Endothelial cell of umbilical vein (primary cell): ENCODE measurements around the gene PADI1. TPM values are rescaled to one million over a fixed set of nuclear protein-coding genes. Genes with fewer than 3 reads are reported as not detected.

Experiments used
- BruUV-seq: library from RNA; stranded (reverse); fragments of 400-500 nt; replicated peaks from 2 replicates; lab custom pipeline; 2021; lab: Mats Ljungman, UMichigan
- CTCF ChIA-PET: fragments of 300-600, 350-600 bp; sonication (Branson Sonifier 250); formaldehyde crosslinking; loops from one replicate; lab custom pipeline; 2021; ENCODE audit warnings: antibody characterized with exemption, inconsistent platforms; lab: Charles Lee
- POLR2A ChIA-PET: fragments of 300-600, 350-600 bp; sonication (Branson Sonifier 250); formaldehyde crosslinking; loops from one replicate; lab custom pipeline; 2021; ENCODE audit warnings: antibody characterized with exemption, inconsistent platforms; lab: Charles Lee
- DNase-seq: peaks from one replicate; pipeline ENCODE4 v3.0.0-alpha.2; 2011; ENCODE audit warnings: low read depth, low spot score
- FAIRE-seq: peaks from 2 replicates; lab custom pipeline; 2011; peaks lifted over from hg19 to GRCh38; lab: Jason Lieb, UNC
- H2AFZ ChIP-seq: 2 replicates; pipeline ENCODE4 v1.6.0; 2012; ENCODE audit warnings: low read depth, low read length, control low read depth, inconsistent platforms
- H3K27ac ChIP-seq: 2 replicates; pipeline ENCODE4 v1.5.1; 2011; ENCODE audit warnings: low read depth, mild to moderate bottlenecking, control low read depth, low read length, moderate library complexity; ENCODE audit not compliant: insufficient read depth
- H3K27me3 ChIP-seq, 2 experiments: 2 replicates each; pipeline versions ENCODE4 v1.6.0 to v1.6.1; 2011; ENCODE audit warnings: low read length in 2 of 2, mixed read lengths in 1 of 2; ENCODE audit not compliant: control insufficient read depth in 2 of 2, insufficient read depth in 2 of 2
- H3K36me3 ChIP-seq, 2 experiments: 2 replicates in 1 of 2; 3 replicates in 1 of 2; pipeline ENCODE4 v1.5.1; 2011; ENCODE audit warnings: low read length in 2 of 2, mild to moderate bottlenecking in 1 of 2, moderate library complexity in 1 of 2; ENCODE audit not compliant: control insufficient read depth in 2 of 2, insufficient read depth in 2 of 2; ENCODE audit errors: extremely low read depth in 1 of 2
- H3K4me1 ChIP-seq: 3 replicates; pipeline ENCODE4 v1.5.1; 2011; ENCODE audit warnings: mild to moderate bottlenecking, low read length; ENCODE audit not compliant: control insufficient read depth, insufficient read depth; ENCODE audit errors: extremely low read depth
- H3K4me2 ChIP-seq: 2 replicates; pipeline ENCODE4 v1.6.1; 2011; ENCODE audit warnings: low read length, control low read depth, mixed read lengths; ENCODE audit not compliant: insufficient read depth
- H3K4me3 ChIP-seq, 3 experiments: fragments of 200-600 bp in 1 of 3; sonication (generic), shearing (Covaris generic) in 1 of 3; replicated peaks in 1 of 3; 2 replicates each; pipeline ENCODE4 v1.5.1; 2011 to 2016; ENCODE audit warnings: control low read depth in 3 of 3, low read length in 3 of 3, mild to moderate bottlenecking in 2 of 3, inconsistent platforms in 1 of 3, low read depth in 1 of 3, moderate library complexity in 1 of 3; ENCODE audit not compliant: insufficient read depth in 1 of 3
- H3K79me2 ChIP-seq: 2 replicates; pipeline ENCODE4 v1.6.0; 2012; ENCODE audit warnings: low read length, inconsistent platforms; ENCODE audit not compliant: control insufficient read depth, insufficient read depth
- H3K9ac ChIP-seq: replicated peaks from 2 replicates; pipeline ENCODE3; 2011; ENCODE audit warnings: low read length, control low read depth; ENCODE audit not compliant: insufficient read depth; ENCODE audit errors: extremely low read depth
- H3K9me1 ChIP-seq: replicated peaks from 3 replicates; pipeline ENCODE4 v1.6.0; 2011; ENCODE audit warnings: mild to moderate bottlenecking, low read length; ENCODE audit not compliant: control insufficient read depth, insufficient read depth; ENCODE audit errors: extremely low read depth
- H3K9me3 ChIP-seq: replicated peaks from 2 replicates; pipeline ENCODE4 v1.5.1; 2012; ENCODE audit warnings: low read length, inconsistent platforms; ENCODE audit not compliant: control insufficient read depth, insufficient read depth
- H4K20me1 ChIP-seq: replicated peaks from 2 replicates; pipeline ENCODE3; 2011; ENCODE audit warnings: mild to moderate bottlenecking, low read length; ENCODE audit not compliant: control insufficient read depth, insufficient read depth; ENCODE audit errors: extremely low read depth
- EZH2 ChIP-seq: IDR thresholded peaks from 2 replicates; pipeline ENCODE4 v1.6.1; 2012; ENCODE audit warnings: borderline replicate concordance, low read depth, mild to moderate bottlenecking, moderate library complexity, low read length, inconsistent platforms; ENCODE audit not compliant: severe bottlenecking
- FOS ChIP-seq: IDR thresholded peaks from 2 replicates; pipeline ENCODE4 v1.6.1; 2011; ENCODE audit warnings: mild to moderate bottlenecking, low read length, moderate library complexity, borderline replicate concordance; ENCODE audit not compliant: insufficient read depth
- GATA2 ChIP-seq: IDR thresholded peaks from 2 replicates; pipeline ENCODE4 v1.7.0; 2011; ENCODE audit warnings: low read depth, mild to moderate bottlenecking, moderate library complexity, mixed read lengths, low read length; ENCODE audit not compliant: insufficient read length, insufficient read depth
- JUN ChIP-seq: IDR thresholded peaks from 2 replicates; pipeline ENCODE4 v1.6.1; 2011; ENCODE audit warnings: borderline replicate concordance, low read depth; ENCODE audit not compliant: insufficient read length, insufficient read depth
- MAX ChIP-seq: IDR thresholded peaks from 2 replicates; pipeline ENCODE4 v1.6.1; 2011; ENCODE audit not compliant: insufficient read depth, insufficient read length
- MYC ChIP-seq: IDR thresholded peaks from one replicate; pipeline ENCODE4 v1.6.1; 2011; ENCODE audit warnings: mild to moderate bottlenecking, low read depth, low read length
- POLR2A ChIP-seq: IDR thresholded peaks from 2 replicates; pipeline ENCODE4 v1.6.1; 2012; ENCODE audit warnings: low read depth, mild to moderate bottlenecking, control low read depth, low read length
- POLR2AphosphoS5 ChIP-seq: IDR thresholded peaks from 2 replicates; pipeline ENCODE4 v1.6.1; 2012; ENCODE audit warnings: low read depth, mild to moderate bottlenecking, control low read depth, low read length, moderate library complexity; ENCODE audit not compliant: insufficient read depth
- dilution Hi-C: fragments of 300-500 bp; cut with MboI; formaldehyde crosslinking; loops from one replicate; pipeline ENCODE4 v1.15.0; 2019; ENCODE audit warnings: low sequenced_read_pairs; ENCODE audit not compliant: extremely low pct_ligation_motif_present
- intact Hi-C: fragments of 100-400 bp; cut with micrococcal nuclease; formaldehyde crosslinking; loops from one replicate; pipeline ENCODE4 v1.10.0; 2022
- polyA plus RNA-seq, 4 experiments: library from polyadenylated mRNA; depleted of rRNA in 3 of 4; stranded (reverse) in 3 of 4; unstranded in 1 of 4; fragments of >200 nt; gene quantifications; 2 replicates each; pipeline versions ENCODE4 v1.2.1 to v1.2.3, GENCODE V29; 2011 to 2012; ENCODE audit warnings: missing spikeins in 1 of 4
- total RNA-seq: library from RNA; stranded (reverse); gene quantifications from 2 replicates; pipeline ENCODE4 v1.2.3, GENCODE V29; 2021
- TF ChIP-seq, protein P1 (sequence below), 2 donors: IDR thresholded peaks; 1 replicate in 1 of 2; 2 replicates in 1 of 2; pipeline ENCODE4 v1.5.1; 2011; ENCODE audit warnings: low read length in 2 of 2, mild to moderate bottlenecking in 2 of 2, moderate library complexity in 2 of 2, control low read depth in 1 of 2, inconsistent platforms in 1 of 2, low read depth in 1 of 2; ENCODE audit not compliant: insufficient read depth in 1 of 2; ENCODE audit errors: extremely low read depth in 1 of 2

PADI1 gene
- total and polyA plus RNA-seq, 2 donors (not counting 3 experiments of a cell fraction or from before 2014, with no cell fraction given) = 0.01 TPM; not detected in 1

DNA sequence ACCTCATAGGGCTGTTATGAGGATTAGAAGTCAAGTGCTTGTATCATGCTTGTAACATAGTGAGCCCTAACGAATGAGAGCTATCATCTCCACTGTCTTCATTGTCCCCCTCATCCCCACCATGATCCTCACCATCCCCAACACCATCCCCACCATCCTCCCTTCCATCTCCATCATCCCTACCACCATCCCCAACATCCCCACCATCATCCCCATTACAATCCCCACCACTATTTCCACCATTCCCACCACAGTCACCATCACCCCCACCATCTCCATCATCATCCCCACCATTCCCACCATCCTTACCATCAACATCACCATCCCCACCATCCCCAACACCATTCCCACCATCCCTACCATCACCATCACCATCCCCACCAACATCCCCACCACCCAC lies 39.1 kb upstream of the PADI1 start:
- H3K79me2 ChIP-seq = no peaks in the 10 kb centered on the region
- dilution Hi-C loops (no loop called here), intact Hi-C loops (no loop called here)
- no peak overlapping the region for H2AFZ ChIP-seq
- no peak overlapping the region for H3K9ac ChIP-seq
- TF ChIP-seq POLR2AphosphoS5 (no peak), FOS (no peak), EZH2 (no peak), MYC (no peak), POLR2A (no peak), MAX (no peak), GATA2 (no peak), JUN (no peak)
- TF ChIP-seq, protein P1, sequence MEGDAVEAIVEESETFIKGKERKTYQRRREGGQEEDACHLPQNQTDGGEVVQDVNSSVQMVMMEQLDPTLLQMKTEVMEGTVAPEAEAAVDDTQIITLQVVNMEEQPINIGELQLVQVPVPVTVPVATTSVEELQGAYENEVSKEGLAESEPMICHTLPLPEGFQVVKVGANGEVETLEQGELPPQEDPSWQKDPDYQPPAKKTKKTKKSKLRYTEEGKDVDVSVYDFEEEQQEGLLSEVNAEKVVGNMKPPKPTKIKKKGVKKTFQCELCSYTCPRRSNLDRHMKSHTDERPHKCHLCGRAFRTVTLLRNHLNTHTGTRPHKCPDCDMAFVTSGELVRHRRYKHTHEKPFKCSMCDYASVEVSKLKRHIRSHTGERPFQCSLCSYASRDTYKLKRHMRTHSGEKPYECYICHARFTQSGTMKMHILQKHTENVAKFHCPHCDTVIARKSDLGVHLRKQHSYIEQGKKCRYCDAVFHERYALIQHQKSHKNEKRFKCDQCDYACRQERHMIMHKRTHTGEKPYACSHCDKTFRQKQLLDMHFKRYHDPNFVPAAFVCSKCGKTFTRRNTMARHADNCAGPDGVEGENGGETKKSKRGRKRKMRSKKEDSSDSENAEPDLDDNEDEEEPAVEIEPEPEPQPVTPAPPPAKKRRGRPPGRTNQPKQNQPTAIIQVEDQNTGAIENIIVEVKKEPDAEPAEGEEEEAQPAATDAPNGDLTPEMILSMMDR (IDR thresholded peaks at IDR 0.05; ENCODE audit: extremely low read depth in 1 of 2, insufficient read depth in 1 of 2, low read depth in 1 of 2, low read length in 2 of 2) = no peak
- DNase-seq (no peak), FAIRE-seq (no peak)
- CTCF ChIA-PET = no interaction called here
- H4K20me1 ChIP-seq = no peaks in the 10 kb centered on the region
- H3K4me1 ChIP-seq = no peaks in the 10 kb centered on the region
- no peaks in the 10 kb centered on the region for H3K27me3 ChIP-seq
- H3K9me1 ChIP-seq = no peaks in the 10 kb centered on the region
- POLR2A ChIA-PET = no interaction called here
- BruUV-seq = no TSS peak
- H3K4me3 ChIP-seq = no peak overlapping the region
- no peak overlapping the region for H3K4me2 ChIP-seq
- H3K9me3 ChIP-seq = no peaks in the 10 kb centered on the region
- H3K27ac ChIP-seq = no peak overlapping the region
- no peaks in the 10 kb centered on the region for H3K36me3 ChIP-seq
